Measurements from ENCODE around the gene LIN52.

LIN52 gene

DNA sequence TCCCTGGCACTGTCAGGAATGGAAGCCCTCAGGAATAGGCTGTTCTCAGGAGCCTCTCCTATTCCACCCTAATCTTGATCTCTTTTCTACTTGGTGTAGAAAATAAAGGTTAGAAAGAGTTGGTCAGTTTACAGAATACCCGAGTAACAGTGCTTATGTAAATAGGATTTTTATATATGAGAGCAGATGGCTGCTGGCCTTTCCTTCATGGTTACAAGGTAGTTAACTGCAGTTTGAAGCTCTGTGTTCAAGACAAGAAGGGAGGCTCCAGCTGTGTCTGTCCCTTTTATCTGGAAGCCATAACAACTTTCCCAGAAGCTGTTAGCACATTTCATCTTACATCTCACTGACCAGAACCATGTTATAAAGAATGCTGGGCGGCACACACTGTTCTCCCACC, 42.5 kb upstream of the LIN52 start:
- no peaks in the 10 kb centered on the region for H3K79me2 ChIP-seq (ENCODE audit: insufficient read depth, low read length)
- no peaks in the 10 kb centered on the region for H3K4me1 ChIP-seq (ENCODE audit: insufficient read depth, low read length)
- H3K27me3 ChIP-seq (ENCODE audit: insufficient read depth, low read length, poor library complexity): no peaks in the 10 kb centered on the region
- H3K9ac ChIP-seq (ENCODE audit: low read depth, low read length): no peak overlapping the region
- H3K27ac ChIP-seq (ENCODE audit: low read length): no peak overlapping the region
- no peak overlapping the region for H3K4me3 ChIP-seq (ENCODE audit: low read depth in 1 of 2, low read length in 2 of 2)
- no peak for DNase-seq
- TF ChIP-seq, protein P1, sequence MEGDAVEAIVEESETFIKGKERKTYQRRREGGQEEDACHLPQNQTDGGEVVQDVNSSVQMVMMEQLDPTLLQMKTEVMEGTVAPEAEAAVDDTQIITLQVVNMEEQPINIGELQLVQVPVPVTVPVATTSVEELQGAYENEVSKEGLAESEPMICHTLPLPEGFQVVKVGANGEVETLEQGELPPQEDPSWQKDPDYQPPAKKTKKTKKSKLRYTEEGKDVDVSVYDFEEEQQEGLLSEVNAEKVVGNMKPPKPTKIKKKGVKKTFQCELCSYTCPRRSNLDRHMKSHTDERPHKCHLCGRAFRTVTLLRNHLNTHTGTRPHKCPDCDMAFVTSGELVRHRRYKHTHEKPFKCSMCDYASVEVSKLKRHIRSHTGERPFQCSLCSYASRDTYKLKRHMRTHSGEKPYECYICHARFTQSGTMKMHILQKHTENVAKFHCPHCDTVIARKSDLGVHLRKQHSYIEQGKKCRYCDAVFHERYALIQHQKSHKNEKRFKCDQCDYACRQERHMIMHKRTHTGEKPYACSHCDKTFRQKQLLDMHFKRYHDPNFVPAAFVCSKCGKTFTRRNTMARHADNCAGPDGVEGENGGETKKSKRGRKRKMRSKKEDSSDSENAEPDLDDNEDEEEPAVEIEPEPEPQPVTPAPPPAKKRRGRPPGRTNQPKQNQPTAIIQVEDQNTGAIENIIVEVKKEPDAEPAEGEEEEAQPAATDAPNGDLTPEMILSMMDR (IDR thresholded peaks at IDR 0.05; ENCODE audit: borderline replicate concordance, extremely low read depth, low read length, poor library complexity, severe bottlenecking): no peak
- no peak for TF ChIP-seq EZH2 (IDR thresholded peaks at IDR 0.05; ENCODE audit: borderline replicate concordance, low read depth, low read length, severe bottlenecking)
- no peak overlapping the region for H2AFZ ChIP-seq (ENCODE audit: low read depth, low read length)
- no peaks in the 10 kb centered on the region for H4K20me1 ChIP-seq (ENCODE audit: insufficient read depth, low read length)
- H3K9me3 ChIP-seq (ENCODE audit: insufficient read depth, low read length, severe bottlenecking): no peaks in the 10 kb centered on the region
- H3K36me3 ChIP-seq (ENCODE audit: insufficient read depth, low read length): no peaks in the 10 kb centered on the region
- ATAC-seq (ENCODE audit: insufficient read depth, low read depth): no peak
- no peak overlapping the region for H3K4me2 ChIP-seq (ENCODE audit: insufficient read depth, low read length)

- no peak for ATAC-seq (ENCODE audit: insufficient read depth, low read depth)
- no peak for TF ChIP-seq EZH2 (IDR thresholded peaks at IDR 0.05; ENCODE audit: borderline replicate concordance, low read depth, low read length, severe bottlenecking)
- TF ChIP-seq, protein P1 (IDR thresholded peaks at IDR 0.05; ENCODE audit: borderline replicate concordance, extremely low read depth, low read length, poor library complexity, severe bottlenecking): no peak
- H3K36me3 ChIP-seq (ENCODE audit: insufficient read depth, low read length): no peaks in the 10 kb centered on the region
- no peaks in the 10 kb centered on the region for H3K79me2 ChIP-seq (ENCODE audit: insufficient read depth, low read length)
- no peak overlapping the region for H3K4me2 ChIP-seq (ENCODE audit: insufficient read depth, low read length)
- H2AFZ ChIP-seq (ENCODE audit: low read depth, low read length): no peak overlapping the region
- H3K9ac ChIP-seq (ENCODE audit: low read depth, low read length): no peak overlapping the region
- no peaks in the 10 kb centered on the region for H4K20me1 ChIP-seq (ENCODE audit: insufficient read depth, low read length)
- no peaks in the 10 kb centered on the region for H3K4me1 ChIP-seq (ENCODE audit: insufficient read depth, low read length)
- H3K27ac ChIP-seq (ENCODE audit: low read length): no peak overlapping the region
- no peak for DNase-seq
- H3K27me3 ChIP-seq (ENCODE audit: insufficient read depth, low read length, poor library complexity): no peaks in the 10 kb centered on the region
- no peak overlapping the region for H3K4me3 ChIP-seq (ENCODE audit: low read depth in 1 of 2, low read length in 2 of 2)
- no peaks in the 10 kb centered on the region for H3K9me3 ChIP-seq (ENCODE audit: insufficient read depth, low read length, severe bottlenecking)
Observed at GRCh38 chr14:74045522-74045921, 39.2 kb upstream of the LIN52 start.

GRCh38 chr14:74048281-74048680, 36.5 kb upstream of the LIN52 start:
- no peak for DNase-seq
- Histone ChIP-seq H3K4me1 (ENCODE audit: insufficient read depth, low read length) (no peaks in the 10 kb centered on the region), H3K9ac (ENCODE audit: low read depth, low read length) (no peak overlapping the region), H3K27ac (ENCODE audit: low read length) (no peak overlapping the region), H2AFZ (ENCODE audit: low read depth, low read length) (no peak overlapping the region), H4K20me1 (ENCODE audit: insufficient read depth, low read length) (no peaks in the 10 kb centered on the region), H3K9me3 (ENCODE audit: insufficient read depth, low read length, severe bottlenecking) (no peaks in the 10 kb centered on the region), H3K4me3 (ENCODE audit: low read depth in 1 of 2, low read length in 2 of 2) (no peak overlapping the region), H3K4me2 (ENCODE audit: insufficient read depth, low read length) (no peak overlapping the region), H3K79me2 (ENCODE audit: insufficient read depth, low read length) (no peaks in the 10 kb centered on the region), H3K27me3 (ENCODE audit: insufficient read depth, low read length, poor library complexity) (no peaks in the 10 kb centered on the region), H3K36me3 (ENCODE audit: insufficient read depth, low read length) (no peaks in the 10 kb centered on the region)
- TF ChIP-seq, protein P1 (IDR thresholded peaks at IDR 0.05; ENCODE audit: borderline replicate concordance, extremely low read depth, low read length, poor library complexity, severe bottlenecking): no peak
- no peak for TF ChIP-seq EZH2 (IDR thresholded peaks at IDR 0.05; ENCODE audit: borderline replicate concordance, low read depth, low read length, severe bottlenecking)
- ATAC-seq (ENCODE audit: insufficient read depth, low read depth): no peak

All from DND-41 (cell line).